GM19239 (cell line): ENCODE results near the gene NFATC4.
"Not testable (repeated sequence)": the region's sequence is repeated elsewhere in the genome, so short reads cannot be mapped to it uniquely, and the experiment has no call there.

Experiments
- DNase-seq: peaks from one replicate; pipeline ENCODE4 v3.0.0; 2011; ENCODE audit warnings: low spot score; ENCODE audit not compliant: insufficient read length
- FAIRE-seq: peaks from 2 replicates; lab custom pipeline; 2011; peaks lifted over from hg19 to GRCh38; lab: Jason Lieb, UNC

The NFATC4 gene

DNA sequence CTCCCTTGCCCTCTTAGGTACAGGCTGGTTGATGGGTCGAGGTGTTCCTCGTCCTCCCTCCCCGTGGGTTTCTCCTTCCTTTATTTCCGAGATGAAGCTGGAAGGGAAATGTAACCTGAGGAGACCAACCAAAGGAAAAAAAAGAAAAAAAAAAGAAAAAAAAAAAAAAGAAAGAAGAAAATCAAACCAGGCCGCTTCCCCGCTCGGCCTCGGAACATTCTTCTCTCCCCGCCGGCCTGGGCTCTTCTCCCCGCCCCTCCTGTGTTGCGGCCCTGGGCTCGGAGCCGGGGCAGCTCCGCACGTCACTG is 1.6 kb upstream of the NFATC4 start:
- FAIRE-seq: peak; percentile 89

DNA sequence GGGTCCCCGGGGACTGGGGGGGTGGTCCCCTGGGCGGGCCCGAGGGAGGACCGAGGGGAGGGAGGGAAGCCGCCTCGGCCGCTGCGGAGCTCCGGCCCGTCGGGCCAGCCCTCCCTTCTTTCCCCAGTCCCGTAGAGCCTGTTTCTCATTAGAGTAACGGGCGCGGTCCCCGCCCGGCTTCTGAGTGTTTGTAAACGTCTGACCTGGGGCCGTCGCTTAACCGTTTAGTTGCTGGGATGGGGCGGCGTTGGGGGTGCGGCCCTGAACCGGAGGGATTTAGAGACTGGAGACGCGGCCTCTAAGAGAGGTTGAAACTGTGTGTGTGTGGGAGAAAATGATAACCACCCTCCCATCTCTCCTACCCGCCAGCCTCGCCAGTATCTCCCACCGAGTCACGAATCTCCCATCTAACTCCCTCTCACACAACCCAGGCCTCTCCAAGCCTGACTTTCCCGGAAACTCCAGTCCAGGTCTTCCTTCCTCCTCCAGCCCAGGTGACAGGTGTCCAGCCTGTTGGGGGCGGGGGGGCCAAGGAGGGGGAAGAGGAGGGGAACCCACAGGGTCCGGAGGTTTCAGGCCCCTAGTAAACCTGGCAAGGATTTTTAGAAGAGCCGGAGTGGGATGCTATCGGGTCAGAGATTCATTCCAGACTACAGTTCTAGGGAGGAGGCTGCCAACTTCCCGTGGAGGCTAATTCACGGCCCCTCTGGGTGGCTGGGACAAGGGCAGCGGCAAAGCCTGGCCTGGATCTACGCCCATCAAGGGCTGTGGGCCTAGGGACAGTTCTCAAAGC is 1.1 kb upstream of the NFATC4 start:
- peak; percentile 68 for DNase-seq
- no peak for FAIRE-seq

More for the DNA sequence above, 1.6 kb upstream of the NFATC4 start:
- no peak for DNase-seq

DNA sequence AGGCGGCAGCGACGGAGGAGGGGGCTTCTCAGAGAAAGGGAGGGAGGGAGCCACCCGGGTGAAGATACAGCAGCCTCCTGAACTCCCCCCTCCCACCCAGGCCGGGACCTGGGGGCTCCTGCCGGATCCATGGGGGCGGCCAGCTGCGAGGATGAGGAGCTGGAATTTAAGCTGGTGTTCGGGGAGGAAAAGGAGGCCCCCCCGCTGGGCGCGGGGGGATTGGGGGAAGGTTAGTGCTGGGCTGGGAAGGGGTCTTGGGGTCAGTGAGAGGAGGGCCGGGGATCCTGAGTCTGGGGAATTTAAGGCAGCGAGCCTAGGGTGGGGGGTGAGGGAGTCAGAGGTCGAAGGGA is 203 bp downstream of the NFATC4 start:
- DNase-seq (no peak), FAIRE-seq (no peak)

DNA sequence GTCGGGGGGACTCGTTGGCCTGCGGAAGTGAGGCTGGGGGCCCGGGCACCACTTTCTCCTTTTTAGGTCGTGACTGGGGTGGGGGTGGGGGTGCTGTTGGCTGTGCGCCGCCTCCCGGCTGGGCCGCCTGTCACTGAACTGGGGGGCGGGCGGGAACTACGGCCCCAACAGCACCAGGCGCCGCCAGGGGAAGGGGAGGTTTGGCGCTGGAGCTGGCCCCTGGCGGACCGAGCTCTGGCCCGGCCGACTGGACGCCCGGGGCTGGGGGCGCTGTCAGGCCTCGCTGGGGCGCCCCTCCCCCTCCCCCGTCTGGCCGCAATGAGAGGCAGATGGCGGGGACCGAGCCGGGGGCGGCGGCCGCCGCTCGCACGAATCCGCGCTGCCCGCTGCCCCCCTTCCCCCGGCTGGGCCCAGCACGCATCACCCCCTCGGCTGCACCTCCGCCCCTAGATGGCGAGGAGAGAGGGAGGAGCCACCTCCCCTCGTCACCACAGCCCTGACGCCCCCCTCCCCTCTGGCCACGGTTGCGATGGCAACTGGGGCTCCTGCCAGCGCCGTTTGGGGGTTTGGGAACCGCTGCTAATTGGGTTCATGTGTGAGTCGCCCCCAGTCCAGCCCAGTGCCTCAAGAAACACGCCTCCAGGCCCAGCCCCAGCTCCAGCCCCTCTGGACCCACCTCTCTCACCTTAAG is 723 bp downstream of the NFATC4 start:
- FAIRE-seq: no peak
- peak; percentile 28 for DNase-seq

DNA sequence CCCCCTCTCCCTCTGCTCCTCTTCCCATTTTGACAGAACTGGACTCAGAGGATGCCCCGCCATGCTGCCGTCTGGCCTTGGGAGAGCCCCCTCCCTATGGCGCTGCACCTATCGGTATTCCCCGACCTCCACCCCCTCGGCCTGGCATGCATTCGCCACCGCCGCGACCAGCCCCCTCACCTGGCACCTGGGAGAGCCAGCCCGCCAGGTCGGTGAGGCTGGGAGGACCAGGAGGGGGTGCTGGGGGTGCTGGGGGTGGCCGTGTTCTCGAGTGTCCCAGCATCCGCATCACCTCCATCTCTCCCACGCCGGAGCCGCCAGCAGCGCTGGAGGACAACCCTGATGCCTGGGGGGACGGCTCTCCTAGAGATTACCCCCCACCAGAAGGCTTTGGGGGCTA is 1.5 kb downstream of the NFATC4 start:
- FAIRE-seq: no peak
- no peak for DNase-seq

DNA sequence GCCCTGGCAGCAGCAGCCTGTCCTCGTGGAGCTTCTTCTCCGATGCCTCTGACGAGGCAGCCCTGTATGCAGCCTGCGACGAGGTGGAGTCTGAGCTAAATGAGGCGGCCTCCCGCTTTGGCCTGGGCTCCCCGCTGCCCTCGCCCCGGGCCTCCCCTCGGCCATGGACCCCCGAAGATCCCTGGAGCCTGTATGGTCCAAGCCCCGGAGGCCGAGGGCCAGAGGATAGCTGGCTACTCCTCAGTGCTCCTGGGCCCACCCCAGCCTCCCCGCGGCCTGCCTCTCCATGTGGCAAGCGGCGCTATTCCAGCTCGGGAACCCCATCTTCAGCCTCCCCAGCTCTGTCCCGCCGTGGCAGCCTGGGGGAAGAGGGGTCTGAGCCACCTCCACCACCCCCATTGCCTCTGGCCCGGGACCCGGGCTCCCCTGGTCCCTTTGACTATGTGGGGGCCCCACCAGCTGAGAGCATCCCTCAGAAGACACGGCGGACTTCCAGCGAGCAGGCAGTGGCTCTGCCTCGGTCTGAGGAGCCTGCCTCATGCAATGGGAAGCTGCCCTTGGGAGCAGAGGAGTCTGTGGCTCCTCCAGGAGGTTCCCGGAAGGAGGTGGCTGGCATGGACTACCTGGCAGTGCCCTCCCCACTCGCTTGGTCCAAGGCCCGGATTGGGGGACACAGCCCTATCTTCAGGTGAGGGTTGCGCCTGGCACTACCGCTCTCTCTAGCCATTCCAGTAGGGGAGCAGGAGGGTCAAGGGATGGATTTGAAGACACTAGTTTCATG is 2.1 kb downstream of the NFATC4 start:
- no peak for FAIRE-seq
- no peak for DNase-seq

DNA sequence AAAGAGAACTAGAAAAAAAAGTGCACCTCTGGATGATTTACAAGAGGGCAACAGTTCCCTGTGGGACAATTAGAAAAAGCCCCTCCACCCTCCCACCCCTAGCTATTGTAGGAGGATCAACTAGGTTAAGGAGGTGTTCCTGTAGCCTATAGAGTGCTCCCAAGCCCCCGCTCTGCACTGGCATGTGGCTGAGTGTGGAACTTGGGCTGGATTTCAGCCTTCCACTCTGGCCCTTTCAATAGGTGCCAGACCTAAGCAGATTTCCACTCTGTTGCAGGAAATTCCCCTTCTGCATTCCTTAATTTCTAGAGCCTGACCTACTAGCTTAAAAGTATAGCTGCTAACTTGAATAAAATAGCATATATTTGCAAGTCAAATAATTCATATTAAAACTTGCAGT is 2.8 kb downstream of the NFATC4 start:
- FAIRE-seq: no peak

DNA sequence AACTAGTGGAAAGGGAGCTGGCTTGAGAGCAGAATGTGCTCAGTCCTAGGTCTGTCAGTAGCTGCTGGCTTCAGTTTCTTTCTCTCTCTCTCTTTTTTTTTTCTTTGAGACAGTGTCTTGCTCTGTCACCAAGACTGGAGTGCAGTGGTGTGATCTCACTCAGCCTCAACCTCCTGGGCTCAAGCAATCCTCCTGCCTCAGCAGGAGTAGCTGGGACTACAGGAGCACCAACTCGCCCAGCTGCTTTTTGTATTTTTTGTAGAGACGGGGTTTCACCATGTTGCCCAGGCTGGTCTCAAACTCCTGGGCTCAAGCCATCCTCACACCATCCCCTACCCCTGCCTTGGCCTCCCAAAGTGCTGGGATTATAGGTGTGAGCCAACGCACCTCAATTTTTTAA is 3.6 kb downstream of the NFATC4 start:
- not testable (repeated sequence) for DNase-seq, FAIRE-seq

More for the DNA sequence above, 2.8 kb downstream of the NFATC4 start:
- no peak for DNase-seq

DNA sequence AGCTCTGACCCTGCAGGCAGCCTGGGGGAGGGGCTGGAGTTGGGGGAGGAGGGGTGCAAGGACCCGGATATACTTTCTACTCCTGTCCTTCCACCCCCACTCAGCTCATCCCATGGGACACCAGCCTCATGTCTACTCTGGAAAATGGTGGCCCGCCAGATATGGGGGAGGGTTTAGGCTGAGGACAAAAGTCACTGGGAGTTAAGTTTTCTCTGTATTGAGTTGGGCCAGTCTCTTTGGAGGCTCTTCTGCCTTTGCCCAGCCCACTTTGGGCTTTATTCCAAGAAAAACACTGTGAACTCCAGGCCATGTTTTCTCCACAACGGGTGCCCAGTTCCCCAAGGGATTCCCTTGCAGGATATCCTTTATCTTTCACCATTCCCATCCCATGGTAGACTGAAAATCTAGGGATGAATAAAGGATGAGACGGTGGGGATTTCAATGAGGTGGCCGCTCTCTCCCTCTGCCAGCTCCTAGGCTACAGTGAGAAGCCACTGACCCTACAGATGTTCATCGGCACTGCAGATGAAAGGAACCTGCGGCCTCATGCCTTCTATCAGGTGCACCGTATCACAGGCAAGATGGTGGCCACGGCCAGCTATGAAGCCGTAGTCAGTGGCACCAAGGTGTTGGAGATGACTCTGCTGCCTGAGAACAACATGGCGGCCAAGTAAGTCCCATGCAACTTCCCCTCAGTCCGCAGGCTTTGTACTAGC is 4.9 kb downstream of the NFATC4 start:
- FAIRE-seq (no peak), DNase-seq (no peak)

DNA sequence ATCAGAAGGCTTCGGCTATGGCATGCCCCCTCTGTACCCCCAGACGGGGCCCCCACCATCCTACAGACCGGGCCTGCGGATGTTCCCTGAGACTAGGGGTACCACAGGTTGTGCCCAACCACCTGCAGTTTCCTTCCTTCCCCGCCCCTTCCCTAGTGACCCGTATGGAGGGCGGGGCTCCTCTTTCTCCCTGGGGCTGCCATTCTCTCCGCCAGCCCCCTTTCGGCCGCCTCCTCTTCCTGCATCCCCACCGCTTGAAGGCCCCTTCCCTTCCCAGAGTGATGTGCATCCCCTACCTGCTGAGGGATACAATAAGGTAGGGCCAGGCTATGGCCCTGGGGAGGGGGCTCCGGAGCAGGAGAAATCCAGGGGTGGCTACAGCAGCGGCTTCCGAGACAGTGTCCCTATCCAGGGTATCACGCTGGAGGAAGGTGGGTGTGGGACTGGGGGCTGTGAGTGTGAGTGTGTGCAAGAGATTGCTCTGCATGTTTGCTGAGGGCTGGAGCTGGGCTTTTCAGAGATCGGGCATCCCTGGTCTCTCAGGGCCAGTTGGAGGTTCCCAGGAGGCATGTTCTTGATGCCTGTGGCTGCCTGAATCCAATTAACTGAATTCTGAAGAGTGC is 8.6 kb downstream of the NFATC4 start:
- no peak for DNase-seq
- FAIRE-seq: no peak

DNA sequence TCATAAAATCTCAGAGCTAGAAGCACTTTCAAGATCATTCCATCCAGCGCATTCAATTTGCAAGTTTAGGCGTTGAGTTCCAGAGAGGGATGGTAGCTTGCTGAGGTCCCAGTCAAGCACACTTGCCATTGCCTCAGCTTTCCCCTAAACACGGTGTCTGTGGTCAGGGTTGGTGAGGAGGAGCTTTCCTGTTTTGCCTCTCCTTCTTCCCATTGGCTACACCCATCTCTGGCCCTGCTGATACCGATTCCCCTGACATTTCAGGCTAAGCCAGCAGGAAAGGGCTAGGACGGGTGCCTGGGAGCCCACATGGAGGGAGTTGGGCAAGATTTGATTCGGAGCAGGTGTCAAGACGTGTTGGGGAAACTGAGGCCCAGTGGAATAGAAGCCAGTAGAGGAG is 9.1 kb downstream of the NFATC4 start:
- no peak for DNase-seq
- FAIRE-seq: no peak

DNA sequence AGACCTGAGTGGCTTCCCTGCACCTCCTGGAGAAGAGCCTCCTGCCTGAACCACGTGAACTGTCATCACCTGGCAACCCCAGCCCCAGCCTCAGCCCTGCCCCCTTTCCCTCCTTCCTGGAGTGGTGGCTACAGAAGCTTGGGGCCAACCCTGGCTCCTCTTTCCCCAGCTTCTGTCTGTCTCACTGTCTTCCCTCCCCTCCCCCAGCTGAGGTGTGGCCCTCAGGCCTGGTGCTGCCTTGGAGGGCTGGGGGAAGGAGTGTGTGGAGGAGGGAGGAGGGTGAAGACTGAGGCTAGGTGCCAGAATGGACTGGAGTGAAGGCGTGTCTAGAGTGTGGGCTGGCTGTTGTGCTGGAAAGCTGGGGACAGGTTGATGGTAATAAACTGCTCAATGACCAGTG is 9.7 kb downstream of the NFATC4 start:
- no peak for DNase-seq
- no peak for FAIRE-seq

DNA sequence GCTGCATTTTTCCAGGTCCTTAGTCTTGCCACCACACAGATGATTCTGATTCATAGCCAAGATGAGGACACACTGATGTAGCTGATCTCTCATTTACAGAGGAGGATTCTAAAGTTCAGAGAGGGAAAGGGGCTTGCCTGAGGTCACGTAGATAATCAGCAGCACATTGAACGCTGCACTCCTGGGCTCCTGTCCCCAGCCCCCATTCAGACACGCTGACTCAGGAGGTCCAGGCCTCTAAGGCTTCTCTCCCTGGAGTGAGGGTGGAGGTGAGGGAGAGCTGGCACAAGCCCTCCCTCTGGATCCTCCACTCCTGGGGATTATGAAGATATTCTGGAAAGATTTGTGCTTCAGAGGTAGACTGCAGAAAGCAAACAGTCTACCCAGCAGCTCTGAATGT is 10.3 kb downstream of the NFATC4 start:
- DNase-seq (no peak), FAIRE-seq (no peak)

DNA sequence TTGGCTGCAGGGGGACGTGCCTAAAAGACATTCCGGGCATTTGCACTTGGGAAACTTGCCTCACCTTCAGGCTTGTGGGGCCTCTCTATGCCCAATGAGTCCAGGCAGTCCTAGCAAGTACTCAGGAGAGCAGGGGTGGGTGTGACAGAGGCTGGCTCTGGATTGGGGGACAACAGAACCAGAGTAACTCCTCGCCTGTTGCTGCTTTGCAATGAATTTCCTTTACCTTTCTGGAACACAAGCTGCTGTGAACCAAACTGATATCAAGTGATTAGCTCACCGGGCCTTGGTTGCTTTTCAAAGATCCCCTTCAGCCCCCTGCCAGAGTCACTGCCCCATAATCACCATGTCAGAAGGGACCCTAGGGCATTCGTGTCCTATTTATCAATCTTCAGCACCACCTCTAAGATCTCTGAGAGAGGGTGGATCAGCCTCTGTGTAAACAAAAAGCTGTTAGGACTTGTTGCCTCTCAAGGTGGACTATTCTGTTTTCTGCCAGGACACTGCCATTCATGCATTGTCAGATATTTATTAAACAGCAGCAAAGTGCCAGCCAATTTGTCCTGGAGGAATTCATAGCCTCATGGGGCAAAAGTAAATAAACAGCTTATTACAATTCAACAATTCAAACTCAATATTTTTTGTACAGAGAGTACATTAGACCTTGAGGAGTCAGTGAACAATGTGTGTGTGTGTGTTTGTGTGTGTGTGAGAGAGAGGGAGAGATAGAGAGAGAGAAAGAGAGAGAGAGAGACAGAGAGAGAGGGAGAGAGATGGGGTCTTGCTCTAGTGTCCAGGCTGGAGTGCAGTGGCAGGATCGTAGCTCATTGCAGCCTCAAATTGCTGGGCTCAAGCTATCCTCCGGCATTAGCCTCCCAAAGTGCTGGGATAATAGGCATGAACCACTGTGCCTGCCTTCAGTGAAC is 11.3 kb downstream of the NFATC4 start:
- no peak for FAIRE-seq
- DNase-seq: no peak

DNA sequence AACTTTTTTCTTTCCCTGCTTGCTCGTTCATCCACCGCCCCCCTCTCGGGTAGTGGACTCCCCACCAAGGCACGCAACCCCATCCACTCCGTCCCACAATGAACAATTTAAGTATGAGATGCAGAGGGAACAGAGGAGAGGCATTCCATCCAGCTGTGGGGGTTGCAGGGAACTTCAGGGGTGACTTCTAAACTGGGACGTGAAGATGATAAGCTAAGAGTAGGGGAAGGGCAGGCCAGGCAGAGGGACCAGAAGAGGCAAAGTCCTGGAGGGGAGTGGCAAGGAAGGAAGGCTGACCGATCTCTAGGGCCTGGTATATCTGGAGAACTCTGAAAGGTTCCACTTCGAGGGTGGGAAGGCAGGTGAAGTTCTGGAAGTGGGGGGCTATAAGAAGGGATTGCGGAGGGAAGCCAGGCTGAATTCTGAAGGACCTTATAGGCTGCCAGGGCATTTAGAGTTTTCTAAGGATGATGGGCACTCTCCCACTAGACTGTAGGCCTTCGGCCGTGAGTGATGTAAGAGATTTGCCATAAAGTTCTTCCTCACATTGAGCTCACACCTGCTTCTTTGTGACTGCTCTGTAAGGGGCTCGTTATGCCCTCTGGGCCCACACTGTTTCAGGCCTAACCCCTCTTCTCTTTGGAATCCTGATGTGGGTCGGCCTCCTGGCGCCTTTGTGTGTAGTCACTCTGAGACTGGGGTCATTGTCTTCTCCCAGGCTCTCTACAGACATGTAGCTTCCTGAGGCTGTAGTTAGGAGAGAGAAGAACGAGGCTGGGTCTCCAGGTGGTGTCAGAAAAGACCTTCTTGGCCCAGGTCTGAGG is 12.1 kb downstream of the NFATC4 start:
- no peak for DNase-seq
- FAIRE-seq: no peak

DNA sequence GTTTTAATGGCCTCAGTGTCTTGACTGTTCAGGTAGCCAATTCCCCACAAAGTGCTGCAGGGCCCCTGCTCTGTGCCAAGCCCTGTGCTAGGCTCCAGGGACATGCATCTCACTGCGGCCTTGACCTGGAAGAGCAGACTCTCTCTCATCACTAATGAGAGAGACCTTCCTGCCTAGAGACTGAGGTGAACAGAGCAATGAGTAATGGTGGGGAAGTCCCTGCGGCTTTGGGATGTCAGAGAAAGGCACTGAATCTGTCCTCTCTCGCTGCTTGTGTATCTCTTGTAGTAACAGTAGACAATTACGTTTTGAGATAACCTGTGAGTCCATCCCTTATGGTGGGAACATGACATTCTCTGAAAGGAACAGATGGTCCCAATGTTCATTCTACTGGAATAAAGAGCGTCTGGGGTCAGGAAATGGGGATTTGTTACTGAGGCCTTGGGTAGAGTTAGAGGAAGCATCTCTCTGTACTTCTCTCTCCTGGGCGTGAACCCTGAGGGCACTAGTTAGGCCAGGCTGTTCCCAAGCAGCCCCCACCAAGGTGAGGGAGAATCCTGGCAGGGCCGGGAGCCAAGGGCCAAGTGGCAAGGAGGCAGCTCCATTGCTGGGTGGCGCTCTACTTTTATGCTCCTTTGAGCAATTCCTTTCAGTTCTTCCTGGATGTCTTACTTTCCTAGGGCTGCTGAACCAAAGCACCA is 13.5 kb downstream of the NFATC4 start:
- FAIRE-seq (no peak), DNase-seq (no peak)

DNA sequence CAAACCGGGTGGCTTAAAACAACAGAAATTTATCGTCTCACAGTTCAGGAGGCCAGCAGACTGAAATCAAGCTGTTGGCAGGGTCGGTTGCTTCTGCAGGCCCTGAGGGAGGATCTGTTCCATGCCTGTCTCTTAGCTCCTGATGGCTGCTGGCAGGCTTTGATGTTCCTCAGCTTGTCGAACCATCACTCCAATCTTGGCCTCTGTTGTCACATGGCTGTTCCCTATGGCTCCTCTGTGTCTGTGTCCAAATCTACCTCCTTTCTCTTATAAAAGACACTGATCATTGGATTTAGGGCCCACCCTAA is 14.0 kb downstream of the NFATC4 start:
- FAIRE-seq: no peak

DNA sequence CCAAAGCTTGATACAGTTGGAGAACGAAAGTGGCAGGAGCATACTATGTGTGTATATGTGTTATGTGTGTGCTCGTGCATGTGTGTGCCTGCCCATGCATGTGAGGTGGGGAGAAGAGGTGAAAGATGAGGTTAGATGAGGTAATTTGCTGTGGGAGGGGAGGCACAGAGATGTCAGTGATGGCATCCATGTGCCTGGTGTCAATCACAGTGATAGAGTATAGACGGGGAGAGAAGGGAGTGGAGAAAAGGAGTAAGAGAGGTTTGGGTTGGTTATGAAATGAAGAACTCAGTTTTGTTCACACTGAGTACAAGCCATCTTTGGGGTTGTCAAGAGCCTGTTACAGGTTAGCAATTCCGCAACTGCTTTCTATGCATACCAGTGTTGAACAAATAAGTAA is 16.2 kb downstream of the NFATC4 start:
- no peak for FAIRE-seq

More for the DNA sequence above, 14.0 kb downstream of the NFATC4 start:
- no peak for DNase-seq

More for the DNA sequence above, 16.2 kb downstream of the NFATC4 start:
- no peak for DNase-seq
